Spleen (tissue), 7 donors: ENCODE results near the gene CTNNBL1.

ENCODE experiments used
- CTCF ChIP-seq, 11 experiments: fragments of 200-600 bp in 7 of 11; fragments of 450-650 bp in 4 of 11; sonication (generic) in 4 of 11; IDR thresholded peaks in 8 of 11; conservative IDR thresholded peaks in 3 of 11; 1 replicate in 7 of 11; 2 replicates in 4 of 11; pipeline versions ENCODE4 v1.4.0 to v1.8.0; 2016 to 2021; ENCODE audit warnings: antibody characterized with exemption in 11 of 11, inconsistent platforms in 4 of 11, mild to moderate bottlenecking in 1 of 11
- POLR2A ChIP-seq, 3 donors: fragments of 450-650 bp; IDR thresholded peaks; one replicate each; pipeline ENCODE4 v1.5.1; 2017; ENCODE audit warnings: antibody characterized with exemption in 3 of 3, mild to moderate bottlenecking in 1 of 3
- POLR2AphosphoS5 ChIP-seq, 3 donors: sonication (generic); formaldehyde crosslinking; IDR thresholded peaks; one replicate each; pipeline ENCODE4 v1.5.1; 2017; ENCODE audit warnings: antibody characterized with exemption in 3 of 3
- donor health status: DM: no; HTN: no; CAD: no; lungs with moderate emphysema.
- donor health status: DM: no; HTN: no; CAD: no.
- donor health status: DM: no; HTN: no; CAD: no.

GRCh38 chr20:37902504-37903313 is 208.9 kb downstream of the CTNNBL1 start, which contains the start of gene VSTM2L:
- TF ChIP-seq CTCF (IDR thresholded peaks at IDR 0.05 in 8 of 11, conservative IDR thresholded peaks at IDR 0.05 in 3 of 11) (no peak), POLR2AphosphoS5 (IDR thresholded peaks at IDR 0.05) (peak in 1 of 3 donors; percentile 46), POLR2A (IDR thresholded peaks at IDR 0.05) (no peak)
